ENCODE measurements around the gene TMEM222. TPM values are rescaled to one million over a fixed set of nuclear protein-coding genes. Genes with fewer than 3 reads are reported as not detected.

TMEM222 gene
- total RNA-seq, 1 donor from 2014 or later = 39.1 TPM

DNA sequence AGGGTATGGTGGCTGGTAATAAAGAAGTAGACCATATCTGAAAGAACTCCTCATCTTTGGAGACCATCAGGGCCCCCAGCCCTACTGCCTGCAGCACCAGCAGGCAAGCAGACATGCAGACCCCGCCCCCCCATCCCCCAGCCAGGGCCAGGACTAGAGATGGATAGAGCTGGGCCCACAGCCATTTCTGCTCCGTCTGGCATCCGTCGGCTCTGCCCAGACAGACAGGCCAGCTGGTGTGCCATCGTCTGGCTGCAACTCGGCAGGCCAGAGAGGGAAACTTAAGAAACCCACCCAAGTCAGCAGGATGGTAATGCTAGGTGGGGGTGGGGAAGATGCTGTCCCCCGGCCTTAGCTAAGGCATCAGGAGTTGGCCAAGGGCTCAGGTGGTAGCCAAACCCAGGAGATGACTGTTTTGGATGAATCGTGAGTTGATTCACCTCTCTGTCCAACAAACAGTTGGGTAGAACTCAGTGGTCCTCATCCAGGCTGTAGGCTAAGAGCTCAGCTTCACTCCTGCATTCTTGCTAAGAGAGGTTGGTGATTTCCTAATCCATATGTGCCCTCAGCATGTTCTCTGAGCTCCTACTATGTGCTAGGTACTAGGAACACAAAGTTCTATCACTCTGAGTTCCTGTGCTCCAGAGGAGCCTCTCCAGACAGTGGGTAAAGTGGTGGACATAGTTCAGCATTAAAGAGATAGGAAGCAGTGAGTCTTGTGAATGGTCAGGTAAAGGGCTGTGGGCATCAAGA lies 23.2 kb upstream of the TMEM222 start:
- TF ChIP-seq, protein P1, sequence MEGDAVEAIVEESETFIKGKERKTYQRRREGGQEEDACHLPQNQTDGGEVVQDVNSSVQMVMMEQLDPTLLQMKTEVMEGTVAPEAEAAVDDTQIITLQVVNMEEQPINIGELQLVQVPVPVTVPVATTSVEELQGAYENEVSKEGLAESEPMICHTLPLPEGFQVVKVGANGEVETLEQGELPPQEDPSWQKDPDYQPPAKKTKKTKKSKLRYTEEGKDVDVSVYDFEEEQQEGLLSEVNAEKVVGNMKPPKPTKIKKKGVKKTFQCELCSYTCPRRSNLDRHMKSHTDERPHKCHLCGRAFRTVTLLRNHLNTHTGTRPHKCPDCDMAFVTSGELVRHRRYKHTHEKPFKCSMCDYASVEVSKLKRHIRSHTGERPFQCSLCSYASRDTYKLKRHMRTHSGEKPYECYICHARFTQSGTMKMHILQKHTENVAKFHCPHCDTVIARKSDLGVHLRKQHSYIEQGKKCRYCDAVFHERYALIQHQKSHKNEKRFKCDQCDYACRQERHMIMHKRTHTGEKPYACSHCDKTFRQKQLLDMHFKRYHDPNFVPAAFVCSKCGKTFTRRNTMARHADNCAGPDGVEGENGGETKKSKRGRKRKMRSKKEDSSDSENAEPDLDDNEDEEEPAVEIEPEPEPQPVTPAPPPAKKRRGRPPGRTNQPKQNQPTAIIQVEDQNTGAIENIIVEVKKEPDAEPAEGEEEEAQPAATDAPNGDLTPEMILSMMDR (IDR thresholded peaks at IDR 0.05; ENCODE audit: unreplicated experiment) = no peak
- Mint-ChIP-seq H3K9me3 (no peaks in the 10 kb centered on the region), H3K4me3 (peak overlapping the region; percentile 7), H3K36me3 (peaks cover 6% of the 10 kb centered on the region), H3K4me1 (peaks cover 37% of the 10 kb centered on the region), H3K27ac (peak overlapping the region; percentile 96), H3K27me3 (ENCODE audit: low read depth) (no peaks in the 10 kb centered on the region)
- DNase-seq (ENCODE audit: low spot score in 2 of 2, unreplicated experiment in 2 of 2) = no peak

DNA sequence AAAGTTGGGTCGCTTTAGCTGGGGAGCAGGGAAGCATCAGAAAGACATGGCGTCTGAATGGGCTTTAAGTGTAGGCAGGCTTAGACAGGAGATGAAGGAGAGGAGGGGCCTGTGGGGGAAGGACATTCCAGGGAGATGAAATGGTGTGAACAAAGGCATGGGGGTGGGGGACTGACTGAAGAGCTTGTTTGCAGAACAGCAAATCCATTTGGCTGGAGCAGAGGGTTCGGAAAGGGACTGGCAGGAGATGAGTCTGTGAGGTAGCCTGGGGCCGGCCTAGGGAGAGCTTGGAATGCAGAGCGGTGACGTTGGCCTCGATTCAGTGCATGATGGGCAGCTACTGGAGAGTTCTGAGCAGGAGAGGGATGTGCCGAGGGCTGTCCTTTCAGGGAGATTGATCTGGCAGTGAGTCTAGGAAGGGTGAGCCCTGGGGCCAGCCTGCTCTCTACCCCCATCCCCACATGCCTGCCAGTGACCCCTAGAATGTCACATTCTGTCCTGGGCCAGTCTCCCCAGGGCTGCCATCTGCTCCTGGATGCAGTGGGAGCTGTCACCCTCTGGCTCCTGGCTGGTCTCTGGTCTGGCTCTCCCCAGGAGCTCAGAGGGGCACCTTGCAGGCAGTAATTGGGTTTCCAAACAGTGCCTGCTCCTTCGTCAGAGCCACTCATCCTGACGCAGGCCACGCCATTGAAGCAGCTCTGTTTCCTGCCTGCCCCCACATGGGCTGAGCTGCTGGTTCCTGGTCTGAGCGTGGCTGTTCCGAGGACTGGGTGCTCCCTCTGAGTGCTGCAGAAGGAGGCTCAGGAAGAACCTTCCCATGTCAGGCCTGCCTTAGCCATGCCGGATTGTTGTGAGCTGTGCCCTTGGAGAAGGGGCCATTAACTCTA lies 22.3 kb upstream of the TMEM222 start:
- peak overlapping the region; percentile 96 for H3K27ac Mint-ChIP-seq

DNA sequence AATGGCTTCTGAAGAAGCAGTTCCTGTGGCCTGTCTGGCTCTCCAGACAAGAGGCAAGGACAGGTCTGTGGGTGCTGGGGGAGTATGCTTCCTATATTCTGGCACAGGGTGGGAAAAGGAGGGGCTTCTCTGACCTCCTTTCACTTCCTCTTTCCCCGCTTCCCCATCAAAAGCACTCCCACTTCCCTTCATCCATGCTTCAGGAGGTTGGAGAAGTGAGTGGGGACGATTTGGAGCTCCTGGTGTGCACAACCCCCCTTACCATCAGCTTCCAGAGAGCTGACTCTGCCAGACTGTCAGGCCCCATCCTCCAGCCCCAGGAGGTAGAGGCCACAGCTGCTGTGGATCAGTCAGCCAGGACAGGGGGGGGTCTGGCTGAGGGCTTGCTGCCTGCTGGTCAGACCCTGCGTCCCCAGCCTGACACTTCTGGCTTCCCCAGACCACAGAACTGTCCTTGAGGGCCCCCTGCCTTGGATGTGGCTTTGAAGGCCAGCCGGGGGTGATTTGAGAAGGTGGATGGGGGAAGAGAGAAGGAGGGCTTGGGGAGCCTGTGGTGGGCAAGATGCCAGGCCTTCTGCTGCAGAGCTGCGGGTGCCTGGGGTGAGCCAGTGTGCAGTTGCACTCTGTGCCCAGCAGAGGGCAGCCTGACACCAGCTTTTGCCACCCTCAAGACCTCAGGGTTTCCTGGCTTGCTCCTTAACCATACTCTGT lies 21.5 kb upstream of the TMEM222 start:
- Mint-ChIP-seq H3K36me3 (peaks cover 5% of the 10 kb centered on the region), H3K9me3 (no peaks in the 10 kb centered on the region), H3K4me1 (peaks cover 37% of the 10 kb centered on the region), H3K4me3 (no peak overlapping the region), H3K27ac (peak overlapping the region; percentile 96), H3K27me3 (ENCODE audit: low read depth) (no peaks in the 10 kb centered on the region)
- DNase-seq (ENCODE audit: low spot score in 2 of 2, unreplicated experiment in 2 of 2) = peak; percentile 85 to 93
- TF ChIP-seq, protein P1 (IDR thresholded peaks at IDR 0.05; ENCODE audit: unreplicated experiment) = peak; percentile 99

More for the DNA sequence above, 22.3 kb upstream of the TMEM222 start:
- peak overlapping the region; percentile 7 for H3K4me3 Mint-ChIP-seq
- no peaks in the 10 kb centered on the region for H3K9me3 Mint-ChIP-seq
- H3K27me3 Mint-ChIP-seq (ENCODE audit: low read depth) = no peaks in the 10 kb centered on the region
- TF ChIP-seq, protein P1 (IDR thresholded peaks at IDR 0.05; ENCODE audit: unreplicated experiment) = no peak
- peak; percentile 75 to 80 for DNase-seq (ENCODE audit: low spot score in 2 of 2, unreplicated experiment in 2 of 2)
- peaks cover 37% of the 10 kb centered on the region for H3K4me1 Mint-ChIP-seq
- H3K36me3 Mint-ChIP-seq = peaks cover 5% of the 10 kb centered on the region

DNA sequence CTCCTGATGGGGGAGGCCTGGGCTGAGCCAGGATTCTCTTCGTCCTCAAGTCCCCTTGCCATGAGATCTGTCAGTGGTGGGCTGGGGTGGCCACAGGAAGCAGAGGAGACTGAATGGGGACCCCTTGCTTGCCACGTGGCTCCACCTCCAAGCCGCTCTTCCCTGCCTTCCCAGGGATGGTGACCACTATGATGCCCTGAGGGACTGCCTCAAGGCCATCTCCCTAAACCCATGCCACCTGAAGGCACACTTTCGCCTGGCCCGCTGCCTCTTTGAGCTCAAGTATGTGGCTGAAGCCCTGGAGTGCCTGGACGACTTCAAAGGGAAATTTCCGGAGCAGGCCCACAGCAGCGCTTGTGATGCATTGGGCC lies 20.9 kb upstream of the TMEM222 start:
- Mint-ChIP-seq H3K9me3 (no peaks in the 10 kb centered on the region), H3K4me3 (no peak overlapping the region), H3K4me1 (peaks cover 37% of the 10 kb centered on the region), H3K27ac (peak overlapping the region; percentile 96), H3K36me3 (peaks cover 5% of the 10 kb centered on the region), H3K27me3 (ENCODE audit: low read depth) (no peaks in the 10 kb centered on the region)
- TF ChIP-seq, protein P1 (IDR thresholded peaks at IDR 0.05; ENCODE audit: unreplicated experiment) = peak; percentile 58
- no peak for DNase-seq (ENCODE audit: low spot score in 2 of 2, unreplicated experiment in 2 of 2)

DNA sequence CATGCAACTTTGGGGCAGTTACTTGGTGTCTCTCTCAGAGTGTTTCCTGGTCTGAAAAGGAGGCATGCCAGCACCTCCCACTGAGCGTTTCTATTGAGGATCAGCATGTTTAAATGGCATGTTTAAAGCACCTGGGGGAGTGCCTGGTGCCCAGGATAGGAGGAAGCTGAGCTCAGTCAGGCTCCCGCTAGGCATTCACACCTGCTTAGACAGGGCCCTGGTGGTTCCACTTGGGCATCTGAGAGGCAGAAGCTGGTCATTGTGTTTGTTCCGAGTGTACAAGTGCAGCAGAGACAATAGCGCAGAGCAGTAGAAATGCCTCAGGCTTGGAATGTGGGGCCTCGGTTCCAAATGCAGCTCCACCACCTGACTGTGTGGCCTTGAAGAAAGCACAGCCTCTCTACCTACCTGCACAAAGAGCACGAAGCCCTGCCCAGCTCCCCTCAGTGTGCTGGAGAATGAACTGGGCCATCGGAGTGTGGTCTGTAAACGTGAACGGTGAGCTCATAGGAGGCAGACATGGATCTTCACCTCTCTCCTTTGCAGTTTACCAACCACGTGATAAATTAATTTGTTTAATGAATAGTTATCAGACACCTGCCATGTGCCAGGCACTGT lies 20.3 kb upstream of the TMEM222 start:
- TF ChIP-seq, protein P1 (IDR thresholded peaks at IDR 0.05; ENCODE audit: unreplicated experiment) = no peak
- Mint-ChIP-seq H3K27me3 (ENCODE audit: low read depth) (no peaks in the 10 kb centered on the region), H3K4me3 (no peak overlapping the region), H3K27ac (no peak overlapping the region), H3K9me3 (no peaks in the 10 kb centered on the region), H3K36me3 (peaks cover 5% of the 10 kb centered on the region), H3K4me1 (peaks cover 37% of the 10 kb centered on the region)
- no peak for DNase-seq (ENCODE audit: low spot score in 2 of 2, unreplicated experiment in 2 of 2)
